Measurements from ENCODE around the gene C2.

C2 gene

DNA sequence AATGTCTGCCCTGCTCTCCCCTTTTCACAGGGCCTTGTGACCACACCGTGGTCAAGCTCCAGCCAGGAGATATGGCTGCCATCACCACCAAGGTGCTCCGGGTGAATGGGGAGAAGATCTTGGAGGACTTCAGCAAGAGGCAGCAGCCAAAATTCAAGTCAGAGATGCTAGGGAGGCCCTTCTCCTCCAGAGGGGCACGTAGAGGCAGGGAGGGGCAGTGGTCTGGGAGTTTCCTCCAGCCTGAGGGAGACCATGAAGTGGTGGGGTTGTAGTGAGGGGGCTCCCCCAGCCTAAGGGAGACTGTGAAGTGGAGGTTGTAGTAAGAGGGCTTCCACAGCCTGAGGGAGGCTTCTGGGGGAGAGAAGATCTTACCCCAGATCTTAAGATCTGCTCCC lies 40.4 kb downstream of the C2 start:
- Histone ChIP-seq H3K27me3 (ENCODE audit: low read length) (no peaks in the 10 kb centered on the region), H3K4me2 (ENCODE audit: low read depth, low read length, poor library complexity, severe bottlenecking) (no peak overlapping the region), H4K20me1 (ENCODE audit: low read depth, low read length) (no peaks in the 10 kb centered on the region), H3K79me2 (ENCODE audit: insufficient read depth, low read length) (peaks cover 16% of the 10 kb centered on the region), H3K9me2 (replicated peaks; ENCODE audit: insufficient read depth, low read length) (no peaks in the 10 kb centered on the region), H3K27ac (ENCODE audit: low read depth, low read length) (no peak overlapping the region), H2AFZ (ENCODE audit: low read depth, low read length, severe bottlenecking) (no peak overlapping the region), H3K36me3 (ENCODE audit: low read length) (peaks cover 3% of the 10 kb centered on the region; the same call in 1 of the 2 replicates), H3K4me3 (ENCODE audit: insufficient read depth, low read length, poor library complexity, severe bottlenecking) (no peak overlapping the region), H3K9me3 (ENCODE audit: insufficient read depth, low read length) (no peaks in the 10 kb centered on the region), H3K9ac (ENCODE audit: low read length) (no peak overlapping the region), H3F3A (ENCODE audit: insufficient read depth) (peaks cover 6% of the 10 kb centered on the region)
- TF ChIP-seq, protein P1, sequence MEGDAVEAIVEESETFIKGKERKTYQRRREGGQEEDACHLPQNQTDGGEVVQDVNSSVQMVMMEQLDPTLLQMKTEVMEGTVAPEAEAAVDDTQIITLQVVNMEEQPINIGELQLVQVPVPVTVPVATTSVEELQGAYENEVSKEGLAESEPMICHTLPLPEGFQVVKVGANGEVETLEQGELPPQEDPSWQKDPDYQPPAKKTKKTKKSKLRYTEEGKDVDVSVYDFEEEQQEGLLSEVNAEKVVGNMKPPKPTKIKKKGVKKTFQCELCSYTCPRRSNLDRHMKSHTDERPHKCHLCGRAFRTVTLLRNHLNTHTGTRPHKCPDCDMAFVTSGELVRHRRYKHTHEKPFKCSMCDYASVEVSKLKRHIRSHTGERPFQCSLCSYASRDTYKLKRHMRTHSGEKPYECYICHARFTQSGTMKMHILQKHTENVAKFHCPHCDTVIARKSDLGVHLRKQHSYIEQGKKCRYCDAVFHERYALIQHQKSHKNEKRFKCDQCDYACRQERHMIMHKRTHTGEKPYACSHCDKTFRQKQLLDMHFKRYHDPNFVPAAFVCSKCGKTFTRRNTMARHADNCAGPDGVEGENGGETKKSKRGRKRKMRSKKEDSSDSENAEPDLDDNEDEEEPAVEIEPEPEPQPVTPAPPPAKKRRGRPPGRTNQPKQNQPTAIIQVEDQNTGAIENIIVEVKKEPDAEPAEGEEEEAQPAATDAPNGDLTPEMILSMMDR (IDR thresholded peaks at IDR 0.05; ENCODE audit: insufficient read depth, low read length, poor library complexity, severe bottlenecking): no peak
- no peak for TF ChIP-seq EZH2phosphoT487 (conservative IDR thresholded peaks at IDR 0.05; ENCODE audit: low read length)

DNA sequence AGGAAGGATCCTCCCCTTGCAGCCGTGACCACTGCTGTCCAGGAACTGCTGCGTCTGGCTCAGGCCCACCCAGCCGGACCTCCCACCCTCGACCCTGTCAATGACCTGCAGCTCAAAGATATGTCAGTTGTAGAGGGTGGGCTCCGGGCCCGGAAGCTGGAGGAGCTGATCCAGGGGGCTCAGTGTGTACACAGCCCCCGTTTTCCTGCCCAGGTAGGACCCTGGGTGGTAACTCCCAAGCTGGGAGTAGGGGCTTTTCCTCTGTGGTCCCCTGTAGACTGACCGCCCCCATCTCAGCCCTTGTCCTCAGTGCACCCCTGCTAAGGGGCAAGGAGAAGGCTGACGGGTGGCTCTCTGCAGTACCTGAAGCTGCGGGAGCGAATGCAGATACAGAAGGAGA lies 40.8 kb downstream of the C2 start:
- Histone ChIP-seq H3K9ac (ENCODE audit: low read length) (no peak overlapping the region), H3F3A (ENCODE audit: insufficient read depth) (peaks cover 9% of the 10 kb centered on the region), H4K20me1 (ENCODE audit: low read depth, low read length) (no peaks in the 10 kb centered on the region), H3K36me3 (ENCODE audit: low read length) (peaks cover 3% of the 10 kb centered on the region; the same call in 1 of the 2 replicates), H3K9me2 (replicated peaks; ENCODE audit: insufficient read depth, low read length) (no peaks in the 10 kb centered on the region), H3K4me2 (ENCODE audit: low read depth, low read length, poor library complexity, severe bottlenecking) (no peak overlapping the region), H3K27ac (ENCODE audit: low read depth, low read length) (no peak overlapping the region), H3K4me3 (ENCODE audit: insufficient read depth, low read length, poor library complexity, severe bottlenecking) (no peak overlapping the region), H3K27me3 (ENCODE audit: low read length) (no peaks in the 10 kb centered on the region), H2AFZ (ENCODE audit: low read depth, low read length, severe bottlenecking) (no peak overlapping the region), H3K79me2 (ENCODE audit: insufficient read depth, low read length) (peaks cover 18% of the 10 kb centered on the region), H3K9me3 (ENCODE audit: insufficient read depth, low read length) (no peaks in the 10 kb centered on the region)
- TF ChIP-seq, protein P1 (IDR thresholded peaks at IDR 0.05; ENCODE audit: insufficient read depth, low read length, poor library complexity, severe bottlenecking): no peak
- TF ChIP-seq EZH2phosphoT487 (conservative IDR thresholded peaks at IDR 0.05; ENCODE audit: low read length): no peak

GRCh38 chr6:31968791-31969711 lies 41.5 kb downstream of the C2 start:
- no peak overlapping the region for H3K4me2 ChIP-seq (ENCODE audit: low read depth, low read length, poor library complexity, severe bottlenecking)
- H3K27ac ChIP-seq (ENCODE audit: low read depth, low read length): no peak overlapping the region
- no peaks in the 10 kb centered on the region for H3K9me3 ChIP-seq (ENCODE audit: insufficient read depth, low read length)
- no peaks in the 10 kb centered on the region for H3K9me2 ChIP-seq (replicated peaks; ENCODE audit: insufficient read depth, low read length)
- peaks cover 3% of the 10 kb centered on the region; the same call in 1 of the 2 replicates for H3K36me3 ChIP-seq (ENCODE audit: low read length)
- peaks cover 14% of the 10 kb centered on the region for H3F3A ChIP-seq (ENCODE audit: insufficient read depth)
- no peak overlapping the region for H3K4me3 ChIP-seq (ENCODE audit: insufficient read depth, low read length, poor library complexity, severe bottlenecking)
- no peak overlapping the region for H3K9ac ChIP-seq (ENCODE audit: low read length)
- no peak for TF ChIP-seq EZH2phosphoT487 (conservative IDR thresholded peaks at IDR 0.05; ENCODE audit: low read length)
- TF ChIP-seq, protein P1 (IDR thresholded peaks at IDR 0.05; ENCODE audit: insufficient read depth, low read length, poor library complexity, severe bottlenecking): no peak
- no peak overlapping the region for H2AFZ ChIP-seq (ENCODE audit: low read depth, low read length, severe bottlenecking)
- no peaks in the 10 kb centered on the region for H4K20me1 ChIP-seq (ENCODE audit: low read depth, low read length)
- no peaks in the 10 kb centered on the region for H3K27me3 ChIP-seq (ENCODE audit: low read length)
- H3K79me2 ChIP-seq (ENCODE audit: insufficient read depth, low read length): peaks cover 18% of the 10 kb centered on the region

Data from SU-DHL-6 (cell line).